Ascending aorta (tissue), 2 donors: Measurements from ENCODE around the gene DCXR. TPM values are rescaled to one million over a fixed set of nuclear protein-coding genes. Genes with fewer than 3 reads are reported as not detected.

ENCODE experiments used
- DNase-seq, 2 donors: peaks; one replicate each; pipeline ENCODE4 v3.0.0-alpha.2; 2019; ENCODE audit warnings: low spot score in 2 of 2
- H3K27ac ChIP-seq, 2 donors: fragments of 200-600 bp; sonication (generic); one replicate each; pipeline ENCODE4 v1.5.1; 2016 to 2017; ENCODE audit warnings: mild to moderate bottlenecking in 1 of 2
- H3K27me3 ChIP-seq: fragments of 200-600 bp; sonication (generic); one replicate; pipeline ENCODE4 v1.5.1; 2017
- H3K36me3 ChIP-seq, 2 donors: fragments of 200-600 bp; sonication (generic); one replicate each; pipeline ENCODE4 v1.5.1; 2016
- H3K4me1 ChIP-seq, 2 donors: fragments of 200-600 bp; sonication (generic); one replicate each; pipeline ENCODE4 v1.5.1; 2016 to 2017; ENCODE audit warnings: mild to moderate bottlenecking in 1 of 2
- H3K4me3 ChIP-seq, 2 donors: fragments of 200-600 bp; sonication (generic); one replicate each; pipeline ENCODE4 v1.5.1; 2016 to 2017; ENCODE audit warnings: mild to moderate bottlenecking in 1 of 2
- H3K9me3 ChIP-seq, 2 donors: fragments of 200-600 bp; sonication (generic); one replicate each; pipeline ENCODE4 v1.5.1; 2016
- CTCF ChIP-seq, 3 experiments: fragments of 200-600 bp in 2 of 3; fragments of 450-650 bp in 1 of 3; sonication (generic) in 2 of 3; IDR thresholded peaks; one replicate each; pipeline ENCODE4 v1.5.1; 2016 to 2019; ENCODE audit warnings: antibody characterized with exemption in 3 of 3, mild to moderate bottlenecking in 1 of 3, moderate library complexity in 1 of 3
- intact Hi-C: fragments of 100-400 bp; cut with DNase I; formaldehyde crosslinking; loops from one replicate; pipeline ENCODE4 v1.15.1; 2023
- total RNA-seq: library from RNA; depleted of rRNA; stranded (reverse); fragments of >200 nt; gene quantifications from one replicate; pipeline ENCODE4 v1.1.0, GENCODE V29; 2016

Gene DCXR
- total RNA-seq, 1 donor from 2014 or later = 160 TPM

GRCh38 chr17:81999976-82000802 lies 37.3 kb downstream of the DCXR start:
- TF ChIP-seq CTCF (IDR thresholded peaks at IDR 0.05) = no peak
- Histone ChIP-seq H3K4me1 (peaks cover 12 to 26% of the 10 kb centered on the region in 2 donors), H3K27ac (no peak overlapping the region), H3K4me3 (no peak overlapping the region), H3K9me3 (no peaks in the 10 kb centered on the region), H3K27me3 (no peaks in the 10 kb centered on the region), H3K36me3 (peaks cover 13% of the 10 kb centered on the region in 2 donors)
- DNase-seq = no peak
- intact Hi-C loops = no loop called here

- peaks cover 13% of the 10 kb centered on the region in 2 donors for H3K36me3 ChIP-seq
- H3K4me3 ChIP-seq = no peak overlapping the region
- no peak for TF ChIP-seq CTCF (IDR thresholded peaks at IDR 0.05)
- DNase-seq = no peak
- H3K27me3 ChIP-seq = no peaks in the 10 kb centered on the region
- intact Hi-C loops = no loop called here
- peaks cover 12 to 22% of the 10 kb centered on the region in 2 donors for H3K4me1 ChIP-seq
- H3K9me3 ChIP-seq = no peaks in the 10 kb centered on the region
- no peak overlapping the region for H3K27ac ChIP-seq
Measured at GRCh38 chr17:81999587-81999975, 37.9 kb downstream of the DCXR start.

GRCh38 chr17:81998691-81999438 lies 38.6 kb downstream of the DCXR start:
- intact Hi-C loops = no loop called here
- Histone ChIP-seq H3K27ac (no peak overlapping the region), H3K36me3 (peaks cover 13% of the 10 kb centered on the region in 2 donors), H3K4me3 (no peak overlapping the region), H3K4me1 (peaks cover 9 to 15% of the 10 kb centered on the region in 2 donors), H3K27me3 (no peaks in the 10 kb centered on the region), H3K9me3 (no peaks in the 10 kb centered on the region)
- no peak for DNase-seq
- TF ChIP-seq CTCF (IDR thresholded peaks at IDR 0.05) = no peak

- no peak for TF ChIP-seq CTCF (IDR thresholded peaks at IDR 0.05)
- Histone ChIP-seq H3K9me3 (no peaks in the 10 kb centered on the region), H3K27me3 (no peaks in the 10 kb centered on the region), H3K4me1 (peaks cover 6 to 11% of the 10 kb centered on the region in 2 donors), H3K36me3 (peaks cover 13% of the 10 kb centered on the region in 2 donors), H3K27ac (no peak overlapping the region), H3K4me3 (no peak overlapping the region)
- no peak for DNase-seq
- intact Hi-C loops = no loop called here
Measured at GRCh38 chr17:81998212-81998611, 39.3 kb downstream of the DCXR start.

GRCh38 chr17:81996757-81997441 lies 40.6 kb downstream of the DCXR start:
- Histone ChIP-seq H3K4me3 (no peak overlapping the region), H3K4me1 (peaks cover 6 to 7% of the 10 kb centered on the region in 2 donors), H3K27ac (no peak overlapping the region), H3K27me3 (no peaks in the 10 kb centered on the region), H3K9me3 (no peaks in the 10 kb centered on the region), H3K36me3 (peaks cover 13% of the 10 kb centered on the region in 2 donors)
- no peak for TF ChIP-seq CTCF (IDR thresholded peaks at IDR 0.05)
- no peak for DNase-seq
- intact Hi-C loops = no loop called here
